ENCODE results near the gene CCDC88C.

Gene CCDC88C

GRCh38 chr14:91400696-91401095, 16.9 kb downstream of the CCDC88C start:
- CTCF ChIA-PET, result interaction anchor here (1.7 kb wide), 1 partner anchor 18 kb away, joined by 5 read pairs; no protein-coding TSS in a partner anchor
- no peak overlapping the region for H3K4me3 ChIP-seq (ENCODE audit: low read depth, low read length)
- no peak for DNase-seq (ENCODE audit: low read depth, low spot score)
- POLR2A ChIA-PET, result no interaction called here
- no peak for TF ChIP-seq CTCF (IDR thresholded peaks at IDR 0.05; ENCODE audit: insufficient read depth, low read length, missing control alignments)

GRCh38 chr14:91399868-91400640, 17.6 kb downstream of the CCDC88C start:
- no peak overlapping the region for H3K4me3 ChIP-seq (ENCODE audit: low read depth, low read length)
- DNase-seq (ENCODE audit: low read depth, low spot score), result no peak
- ChIA-PET POLR2A (no interaction called here), CTCF (interaction anchor here (1.7 kb wide), 1 partner anchor 18 kb away, joined by 5 read pairs; no protein-coding TSS in a partner anchor)
- no peak for TF ChIP-seq CTCF (IDR thresholded peaks at IDR 0.05; ENCODE audit: insufficient read depth, low read length, missing control alignments)

GRCh38 chr14:91398707-91399106, 18.9 kb downstream of the CCDC88C start:
- ChIA-PET POLR2A (no interaction called here), CTCF (interaction anchor here (1.6 kb wide), 1 partner anchor 75 kb away, joined by 6 read pairs; no protein-coding TSS in a partner anchor)
- H3K4me3 ChIP-seq (ENCODE audit: low read depth, low read length), result no peak overlapping the region
- no peak for TF ChIP-seq CTCF (IDR thresholded peaks at IDR 0.05; ENCODE audit: insufficient read depth, low read length, missing control alignments)
- no peak for DNase-seq (ENCODE audit: low read depth, low spot score)

GRCh38 chr14:91397965-91398591, 19.5 kb downstream of the CCDC88C start:
- no peak for DNase-seq (ENCODE audit: low read depth, low spot score)
- POLR2A ChIA-PET, result no interaction called here
- no peak for TF ChIP-seq CTCF (IDR thresholded peaks at IDR 0.05; ENCODE audit: insufficient read depth, low read length, missing control alignments)
- CTCF ChIA-PET, result interaction anchor here (0.8 to 1.6 kb wide), 2 partner anchors 20 to 75 kb away, joined by 3 to 6 read pairs; partner anchors contain the start of gene CCDC88C
- H3K4me3 ChIP-seq (ENCODE audit: low read depth, low read length), result no peak overlapping the region

GRCh38 chr14:91396959-91397815, 20.4 kb downstream of the CCDC88C start:
- TF ChIP-seq CTCF (IDR thresholded peaks at IDR 0.05; ENCODE audit: insufficient read depth, low read length, missing control alignments), result no peak
- POLR2A ChIA-PET, result no interaction called here
- H3K4me3 ChIP-seq (ENCODE audit: low read depth, low read length), result no peak overlapping the region
- CTCF ChIA-PET, result interaction anchor here (0.8 to 1.6 kb wide), 3 partner anchors 21 to 74 kb away, joined by 3 to 6 read pairs (median 5); partner anchors contain the start of gene CCDC88C
- no peak for DNase-seq (ENCODE audit: low read depth, low spot score)

Data from AG04449 (cell line).